ENCODE data around the gene KRTAP10-2. TPM values are rescaled to one million over a fixed set of nuclear protein-coding genes. Genes with fewer than 3 reads are reported as not detected.
A peak's percentile ranks its signal among the peaks of the same experiment; 100 is the strongest.

The KRTAP10-2 gene
- total and polyA plus RNA-seq, 5 donors = 0.11 TPM; not detected in 4

- H3K9me3 ChIP-seq (ENCODE audit: control insufficient read depth, low read length) = no peaks in the 10 kb centered on the region
- DNase-seq (peak in 2 of 3 donors; percentile 1 to 38), ATAC-seq (no peak)
- no peaks in the 10 kb centered on the region for H3K27me3 ChIP-seq (ENCODE audit: control insufficient read depth, insufficient read depth)
- no peaks in the 10 kb centered on the region for H3K4me1 ChIP-seq (ENCODE audit: control insufficient read depth, insufficient read depth, low read length)
- intact Hi-C loops (cut with DNase I) = loop anchor here in 2 of 4 donors (10.0 kb wide), 2 partner anchors 241 to 281 kb away; no protein-coding TSS in a partner anchor
- no peak overlapping the region for H3K4me3 ChIP-seq (ENCODE audit: low read length)
- 87% methylated on average over 7 of the region's 7 CpGs for WGBS
- H3K27ac ChIP-seq (ENCODE audit: low read length) = no peak overlapping the region
Observed at GRCh38 chr21:44514218-44514520, 37.1 kb downstream of the KRTAP10-2 start.

- DNase-seq = peak in 2 of 3 donors; percentile 8 to 51
- no peak for ATAC-seq
- H3K4me3 ChIP-seq (ENCODE audit: low read length) = no peak overlapping the region
- H3K9me3 ChIP-seq (ENCODE audit: control insufficient read depth, low read length) = no peaks in the 10 kb centered on the region
- WGBS = 75% methylated on average over 15 of the region's 15 CpGs
- H3K27me3 ChIP-seq (ENCODE audit: control insufficient read depth, insufficient read depth) = no peaks in the 10 kb centered on the region
- no peaks in the 10 kb centered on the region for H3K4me1 ChIP-seq (ENCODE audit: control insufficient read depth, insufficient read depth, low read length)
- intact Hi-C loops (cut with DNase I) = loop anchor here in 2 of 4 donors (10.0 kb wide), 2 partner anchors 241 to 281 kb away; no protein-coding TSS in a partner anchor
- H3K27ac ChIP-seq (ENCODE audit: low read length) = no peak overlapping the region
Observed at GRCh38 chr21:44513389-44514217, 37.7 kb downstream of the KRTAP10-2 start.

GRCh38 chr21:44512496-44513388, 38.6 kb downstream of the KRTAP10-2 start:
- Histone ChIP-seq H3K4me3 (ENCODE audit: low read length) (no peak overlapping the region), H3K27ac (ENCODE audit: low read length) (no peak overlapping the region), H3K27me3 (ENCODE audit: control insufficient read depth, insufficient read depth) (no peaks in the 10 kb centered on the region), H3K4me1 (ENCODE audit: control insufficient read depth, insufficient read depth, low read length) (no peaks in the 10 kb centered on the region), H3K9me3 (ENCODE audit: control insufficient read depth, low read length) (no peaks in the 10 kb centered on the region)
- intact Hi-C loops (cut with DNase I) = loop anchor here in 2 of 4 donors (10.0 kb wide), 2 partner anchors 242 to 282 kb away; no protein-coding TSS in a partner anchor
- ATAC-seq (no peak), DNase-seq (peak in 2 of 3 donors; percentile 1 to 30)
- 77% methylated on average over 21 of the region's 21 CpGs for WGBS

- 77% methylated on average over 8 of the region's 8 CpGs for WGBS
- Histone ChIP-seq H3K27ac (ENCODE audit: low read length) (no peak overlapping the region), H3K27me3 (ENCODE audit: control insufficient read depth, insufficient read depth) (no peaks in the 10 kb centered on the region), H3K4me3 (ENCODE audit: low read length) (no peak overlapping the region), H3K9me3 (ENCODE audit: control insufficient read depth, low read length) (no peaks in the 10 kb centered on the region), H3K4me1 (ENCODE audit: control insufficient read depth, insufficient read depth, low read length) (no peaks in the 10 kb centered on the region)
- no peak for DNase-seq
- no peak for ATAC-seq
- intact Hi-C loops (cut with DNase I) = loop anchor here in 2 of 4 donors (10.0 kb wide), 2 partner anchors 243 to 283 kb away; no protein-coding TSS in a partner anchor
Observed at GRCh38 chr21:44511938-44512275, 39.4 kb downstream of the KRTAP10-2 start.

GRCh38 chr21:44511219-44511937, 39.9 kb downstream of the KRTAP10-2 start:
- Histone ChIP-seq H3K27ac (ENCODE audit: low read length) (no peak overlapping the region), H3K4me1 (ENCODE audit: control insufficient read depth, insufficient read depth, low read length) (no peaks in the 10 kb centered on the region), H3K27me3 (ENCODE audit: control insufficient read depth, insufficient read depth) (no peaks in the 10 kb centered on the region), H3K4me3 (ENCODE audit: low read length) (no peak overlapping the region), H3K9me3 (ENCODE audit: control insufficient read depth, low read length) (no peaks in the 10 kb centered on the region)
- DNase-seq = peak in 1 of 3 donors; percentile 21
- 87% methylated on average over 11 of the region's 11 CpGs for WGBS
- no peak for ATAC-seq
- intact Hi-C loops (cut with DNase I) = loop anchor here in 2 of 4 donors (10.0 kb wide), 2 partner anchors 243 to 283 kb away; no protein-coding TSS in a partner anchor

- Histone ChIP-seq H3K27ac (ENCODE audit: low read length) (no peak overlapping the region), H3K4me3 (ENCODE audit: low read length) (no peak overlapping the region), H3K27me3 (ENCODE audit: control insufficient read depth, insufficient read depth) (no peaks in the 10 kb centered on the region), H3K4me1 (ENCODE audit: control insufficient read depth, insufficient read depth, low read length) (no peaks in the 10 kb centered on the region), H3K9me3 (ENCODE audit: control insufficient read depth, low read length) (no peaks in the 10 kb centered on the region)
- ATAC-seq (peak; percentile 27 to 47), DNase-seq (peak; percentile 40 to 79 (median 75))
- WGBS = 13% methylated on average over 36 of the region's 36 CpGs
- intact Hi-C loops (cut with DNase I) = loop anchor here in 2 of 4 donors (10.0 kb wide), 2 partner anchors 244 to 284 kb away; no protein-coding TSS in a partner anchor
Observed at GRCh38 chr21:44510508-44511218, 40.6 kb downstream of the KRTAP10-2 start.

GRCh38 chr21:44510109-44510507, 41.2 kb downstream of the KRTAP10-2 start:
- intact Hi-C loops (cut with DNase I) = loop anchor here in 2 of 4 donors (10.0 kb wide), 2 partner anchors 245 to 285 kb away; no protein-coding TSS in a partner anchor
- peak; percentile 9 to 10 for ATAC-seq
- no peaks in the 10 kb centered on the region for H3K27me3 ChIP-seq (ENCODE audit: control insufficient read depth, insufficient read depth)
- WGBS = 61% methylated on average over 18 of the region's 18 CpGs
- H3K4me3 ChIP-seq (ENCODE audit: low read length) = no peak overlapping the region
- no peak overlapping the region for H3K27ac ChIP-seq (ENCODE audit: low read length)
- no peaks in the 10 kb centered on the region for H3K9me3 ChIP-seq (ENCODE audit: control insufficient read depth, low read length)
- no peaks in the 10 kb centered on the region for H3K4me1 ChIP-seq (ENCODE audit: control insufficient read depth, insufficient read depth, low read length)
- DNase-seq = peak in 1 of 3 donors; percentile 50

- intact Hi-C loops (cut with DNase I) = no loop called here
- no peak overlapping the region for H3K27ac ChIP-seq (ENCODE audit: low read length)
- WGBS = 58% methylated on average over 12 of the region's 12 CpGs
- no peak overlapping the region for H3K4me3 ChIP-seq (ENCODE audit: low read length)
- peak; percentile 73 to 91 (median 87) for DNase-seq
- no peaks in the 10 kb centered on the region for H3K9me3 ChIP-seq (ENCODE audit: control insufficient read depth, low read length)
- no peaks in the 10 kb centered on the region for H3K4me1 ChIP-seq (ENCODE audit: control insufficient read depth, insufficient read depth, low read length)
- ATAC-seq = peak; percentile 86 to 90
- H3K27me3 ChIP-seq (ENCODE audit: control insufficient read depth, insufficient read depth) = no peaks in the 10 kb centered on the region
Observed at GRCh38 chr21:44509539-44509938, 41.8 kb downstream of the KRTAP10-2 start.

- WGBS = 78% methylated on average over 30 of the region's 30 CpGs
- intact Hi-C loops (cut with DNase I) = no loop called here
Observed at GRCh38 chr21:44508711-44509445, 42.4 kb downstream of the KRTAP10-2 start.

More at GRCh38 chr21:44508711-44509445, 42.4 kb downstream of the KRTAP10-2 start:
- Histone ChIP-seq H3K4me3 (ENCODE audit: low read length) (no peak overlapping the region), H3K9me3 (ENCODE audit: control insufficient read depth, low read length) (no peaks in the 10 kb centered on the region), H3K4me1 (ENCODE audit: control insufficient read depth, insufficient read depth, low read length) (no peaks in the 10 kb centered on the region), H3K27me3 (ENCODE audit: control insufficient read depth, insufficient read depth) (no peaks in the 10 kb centered on the region), H3K27ac (ENCODE audit: low read length) (no peak overlapping the region)
- DNase-seq (peak in 2 of 3 donors; percentile 11 to 56), ATAC-seq (no peak)

Measured in right cardiac atrium (tissue), 5 donors.